Keratinocyte (primary cell): ENCODE data around the gene RNF44.

Experiments used
- EZH2 ChIP-seq: IDR thresholded peaks from one replicate; pipeline ENCODE4 v1.6.1; 2012; ENCODE audit warnings: inconsistent platforms, mild to moderate bottlenecking, low read length, moderate library complexity
- TF ChIP-seq, protein P1 (sequence below), 3 experiments: IDR thresholded peaks in 1 of 3; conservative IDR thresholded peaks in 1 of 3; optimal IDR thresholded peaks in 1 of 3; 2 replicates in 2 of 3; 3 replicates in 1 of 3; pipeline versions ENCODE3 to v1.5.1; 2011; ENCODE audit warnings: low read length in 3 of 3, mild to moderate bottlenecking in 3 of 3, moderate library complexity in 2 of 3, control low read depth in 1 of 3, inconsistent platforms in 1 of 3; ENCODE audit not compliant: insufficient read depth in 2 of 3; ENCODE audit errors: extremely low read depth in 1 of 3

GRCh38 chr5:176579323-176579722 lies 42.1 kb upstream of the RNF44 start:
- no peak for TF ChIP-seq EZH2
- TF ChIP-seq, protein P1, sequence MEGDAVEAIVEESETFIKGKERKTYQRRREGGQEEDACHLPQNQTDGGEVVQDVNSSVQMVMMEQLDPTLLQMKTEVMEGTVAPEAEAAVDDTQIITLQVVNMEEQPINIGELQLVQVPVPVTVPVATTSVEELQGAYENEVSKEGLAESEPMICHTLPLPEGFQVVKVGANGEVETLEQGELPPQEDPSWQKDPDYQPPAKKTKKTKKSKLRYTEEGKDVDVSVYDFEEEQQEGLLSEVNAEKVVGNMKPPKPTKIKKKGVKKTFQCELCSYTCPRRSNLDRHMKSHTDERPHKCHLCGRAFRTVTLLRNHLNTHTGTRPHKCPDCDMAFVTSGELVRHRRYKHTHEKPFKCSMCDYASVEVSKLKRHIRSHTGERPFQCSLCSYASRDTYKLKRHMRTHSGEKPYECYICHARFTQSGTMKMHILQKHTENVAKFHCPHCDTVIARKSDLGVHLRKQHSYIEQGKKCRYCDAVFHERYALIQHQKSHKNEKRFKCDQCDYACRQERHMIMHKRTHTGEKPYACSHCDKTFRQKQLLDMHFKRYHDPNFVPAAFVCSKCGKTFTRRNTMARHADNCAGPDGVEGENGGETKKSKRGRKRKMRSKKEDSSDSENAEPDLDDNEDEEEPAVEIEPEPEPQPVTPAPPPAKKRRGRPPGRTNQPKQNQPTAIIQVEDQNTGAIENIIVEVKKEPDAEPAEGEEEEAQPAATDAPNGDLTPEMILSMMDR (optimal IDR thresholded peaks at IDR 0.05 in 1 of 3, IDR thresholded peaks at IDR 0.05 in 1 of 3, conservative IDR thresholded peaks at IDR 0.05 in 1 of 3; ENCODE audit: extremely low read depth in 1 of 3, insufficient read depth in 2 of 3, low read length in 3 of 3): no peak
